Nephron (organoid): ENCODE data around the gene MEIS3.

Experiments used
- H3K27ac Mint-ChIP-seq, 3 experiments: 2 replicates each; pipeline ENCODE4 v1.8.0; 2020; ENCODE audit warnings: mixed read lengths in 3 of 3, mild to moderate bottlenecking in 2 of 3, moderate library complexity in 1 of 3
- H3K27me3 Mint-ChIP-seq: 2 replicates; pipeline ENCODE4 v1.8.0; 2021; ENCODE audit warnings: low read depth, mild to moderate bottlenecking, moderate library complexity, mixed read lengths
- H3K36me3 Mint-ChIP-seq: 2 replicates; pipeline ENCODE4 v1.8.0; 2020; ENCODE audit warnings: low read depth, mixed read lengths
- H3K4me1 Mint-ChIP-seq: 2 replicates; pipeline ENCODE4 v1.8.0; 2020; ENCODE audit warnings: mixed read lengths
- H3K4me3 Mint-ChIP-seq, 3 experiments: 2 replicates each; pipeline ENCODE4 v1.8.0; 2020; ENCODE audit warnings: mild to moderate bottlenecking in 3 of 3, mixed read lengths in 3 of 3, moderate library complexity in 2 of 3
- H3K9me3 Mint-ChIP-seq: 2 replicates; pipeline ENCODE4 v1.8.0; 2020; ENCODE audit warnings: mixed read lengths
- CTCF ChIP-seq, 3 experiments: fragments of 200-600 bp; sonication (generic); IDR thresholded peaks; one replicate each; pipeline ENCODE4 v1.5.0; 2021; ENCODE audit warnings: antibody characterized with exemption in 3 of 3; ENCODE audit not compliant: unreplicated experiment in 3 of 3

Gene MEIS3

GRCh38 chr19:47459477-47459876 lies 40.1 kb upstream of the MEIS3 start:
- no peak overlapping the region for H3K27ac Mint-ChIP-seq
- H3K36me3 Mint-ChIP-seq: no peaks in the 10 kb centered on the region
- no peak for TF ChIP-seq CTCF (IDR thresholded peaks at IDR 0.05; ENCODE audit: unreplicated experiment in 3 of 3)
- no peak overlapping the region for H3K4me3 Mint-ChIP-seq
- peaks cover 40% of the 10 kb centered on the region for H3K27me3 Mint-ChIP-seq
- H3K4me1 Mint-ChIP-seq: no peaks in the 10 kb centered on the region
- peaks cover 12% of the 10 kb centered on the region for H3K9me3 Mint-ChIP-seq

- H3K4me1 Mint-ChIP-seq: no peaks in the 10 kb centered on the region
- H3K9me3 Mint-ChIP-seq: peaks cover 18% of the 10 kb centered on the region
- no peaks in the 10 kb centered on the region for H3K36me3 Mint-ChIP-seq
- H3K27me3 Mint-ChIP-seq: peaks cover 46% of the 10 kb centered on the region
- H3K27ac Mint-ChIP-seq: no peak overlapping the region
- H3K4me3 Mint-ChIP-seq: no peak overlapping the region
- no peak for TF ChIP-seq CTCF (IDR thresholded peaks at IDR 0.05; ENCODE audit: unreplicated experiment in 3 of 3)
Observed at GRCh38 chr19:47458672-47459071, 39.3 kb upstream of the MEIS3 start.

GRCh38 chr19:47456721-47457474 lies 37.6 kb upstream of the MEIS3 start:
- no peak for TF ChIP-seq CTCF (IDR thresholded peaks at IDR 0.05; ENCODE audit: unreplicated experiment in 3 of 3)
- no peak overlapping the region for H3K27ac Mint-ChIP-seq
- H3K27me3 Mint-ChIP-seq: peaks cover 42% of the 10 kb centered on the region
- H3K4me3 Mint-ChIP-seq: no peak overlapping the region
- peaks cover 18% of the 10 kb centered on the region for H3K9me3 Mint-ChIP-seq
- H3K4me1 Mint-ChIP-seq: no peaks in the 10 kb centered on the region
- no peaks in the 10 kb centered on the region for H3K36me3 Mint-ChIP-seq

GRCh38 chr19:47450478-47450877 lies 31.2 kb upstream of the MEIS3 start:
- no peak for TF ChIP-seq CTCF (IDR thresholded peaks at IDR 0.05; ENCODE audit: unreplicated experiment in 3 of 3)
- Mint-ChIP-seq H3K4me1 (peaks cover 12% of the 10 kb centered on the region), H3K27ac (no peak overlapping the region), H3K4me3 (no peak overlapping the region), H3K9me3 (peaks cover 19% of the 10 kb centered on the region), H3K27me3 (peaks cover 83% of the 10 kb centered on the region), H3K36me3 (no peaks in the 10 kb centered on the region)

- Mint-ChIP-seq H3K27ac (no peak overlapping the region), H3K36me3 (no peaks in the 10 kb centered on the region), H3K4me1 (peaks cover 15% of the 10 kb centered on the region), H3K9me3 (peaks cover 6% of the 10 kb centered on the region), H3K4me3 (no peak overlapping the region), H3K27me3 (peaks cover 89% of the 10 kb centered on the region)
- no peak for TF ChIP-seq CTCF (IDR thresholded peaks at IDR 0.05; ENCODE audit: unreplicated experiment in 3 of 3)
Observed at GRCh38 chr19:47448360-47448727, 29.0 kb upstream of the MEIS3 start.
